SK-N-SH (cell line): ENCODE data around the gene TBC1D17. TPM values are rescaled to one million over a fixed set of nuclear protein-coding genes. Genes with fewer than 3 reads are reported as not detected.

Source experiments
- CTCF ChIA-PET: fragments of 300-600, 350-600 bp; formaldehyde crosslinking; extraction: SDS; loops from one replicate; lab custom pipeline; 2021; lab: Yijun Ruan, JAX
- POLR2A ChIA-PET: fragments of 350-600 bp; sonication (Branson Sonifier 250); formaldehyde crosslinking; extraction: SDS; loops from one replicate; lab custom pipeline; 2020; ENCODE audit warnings: antibody characterized with exemption, inconsistent platforms; lab: Yijun Ruan, JAX
- DNase-seq: peaks from one replicate; pipeline ENCODE4 v3.0.0; 2012
- H2AFZ ChIP-seq: fragments of 200-600 bp; sonication (generic); 2 replicates; pipeline ENCODE4 v1.8.1; 2016; ENCODE audit warnings: antibody characterized with exemption, mild to moderate bottlenecking, low read depth
- H3F3A ChIP-seq: fragments of 200-600 bp; sonication (generic); replicated peaks from 2 replicates; pipeline ENCODE3; 2016; ENCODE audit warnings: antibody characterized with exemption, mild to moderate bottlenecking; ENCODE audit not compliant: insufficient read depth
- H3K27ac ChIP-seq, 2 experiments: fragments of 200-500 bp in 1 of 2; fragments of 200-600 bp in 1 of 2; sonication (Bioruptor generic) in 1 of 2; sonication (generic), shearing (Covaris generic) in 1 of 2; 2 replicates each; pipeline versions ENCODE4 v1.5.1 to v1.6.1; 2014 to 2016; ENCODE audit warnings: low read depth in 2 of 2, inconsistent platforms in 1 of 2, low read length in 1 of 2, mild to moderate bottlenecking in 1 of 2, mixed read lengths in 1 of 2
- H3K27me3 ChIP-seq: fragments of 200-600 bp; sonication (generic), shearing (Covaris generic); 2 replicates; pipeline ENCODE4 v1.6.1; 2016; ENCODE audit warnings: mixed run types; ENCODE audit not compliant: insufficient read depth
- H3K36me3 ChIP-seq, 2 experiments: fragments of 200-500 bp in 1 of 2; fragments of 200-600 bp in 1 of 2; sonication (Bioruptor generic) in 1 of 2; sonication (generic) in 1 of 2; replicated peaks in 1 of 2; 2 replicates each; pipeline versions ENCODE3 to v1.5.1; 2014 to 2016; ENCODE audit warnings: low read length in 1 of 2, mild to moderate bottlenecking in 1 of 2; ENCODE audit not compliant: insufficient read depth in 2 of 2, control insufficient read depth in 1 of 2
- H3K4me1 ChIP-seq, 2 experiments: fragments of 200-500 bp in 1 of 2; fragments of 200-600 bp in 1 of 2; sonication (Bioruptor generic) in 1 of 2; sonication (generic), shearing (Covaris generic) in 1 of 2; 2 replicates each; pipeline versions ENCODE4 v1.5.1 to v1.6.1; 2014 to 2016; ENCODE audit warnings: low read depth in 1 of 2, low read length in 1 of 2, mixed run types in 1 of 2; ENCODE audit not compliant: insufficient read depth in 2 of 2, control insufficient read depth in 1 of 2
- H3K4me2 ChIP-seq: fragments of 200-600 bp; sonication (generic), shearing (Covaris generic); 2 replicates; pipeline ENCODE4 v1.6.1; 2017; ENCODE audit warnings: mixed run types
- H3K4me3 ChIP-seq, 2 experiments: fragments of 200-500 bp in 1 of 2; fragments of 200-600 bp in 1 of 2; sonication (Bioruptor generic) in 1 of 2; sonication (generic), shearing (Covaris generic) in 1 of 2; 2 replicates each; pipeline versions ENCODE4 v1.5.1 to v1.8.1; 2014 to 2016; ENCODE audit warnings: low read depth in 2 of 2, inconsistent platforms in 1 of 2, low read length in 1 of 2, mild to moderate bottlenecking in 1 of 2, mixed read lengths in 1 of 2, moderate library complexity in 1 of 2
- H3K79me2 ChIP-seq: fragments of 200-600 bp; sonication (generic); 2 replicates; pipeline ENCODE4 v1.8.1; 2017; ENCODE audit warnings: mild to moderate bottlenecking; ENCODE audit not compliant: insufficient read depth
- H3K9ac ChIP-seq: fragments of 200-600 bp; sonication (generic); 2 replicates; pipeline ENCODE4 v1.6.1; 2017; ENCODE audit warnings: mixed run types
- H3K9me2 ChIP-seq: fragments of 200-600 bp; sonication (generic); 2 replicates; pipeline ENCODE4 v1.6.1; 2017; ENCODE audit warnings: mixed run types
- H3K9me3 ChIP-seq: fragments of 200-600 bp; sonication (generic); 2 replicates; pipeline ENCODE4 v1.6.1; 2017; ENCODE audit warnings: mixed run types, mild to moderate bottlenecking, moderate library complexity
- H4K20me1 ChIP-seq: fragments of 200-600 bp; sonication (generic); 2 replicates; pipeline ENCODE4 v1.6.1; 2017; ENCODE audit warnings: mild to moderate bottlenecking, mixed run types; ENCODE audit not compliant: insufficient read depth
- ELF1 ChIP-seq: IDR thresholded peaks from 2 replicates; pipeline ENCODE4 v1.4.0; 2012
- FOSL2 ChIP-seq: IDR thresholded peaks from 2 replicates; pipeline ENCODE4 v1.4.0; 2012; ENCODE audit warnings: low read depth, mild to moderate bottlenecking, moderate library complexity, borderline replicate concordance
- FOXJ3 ChIP-seq: sonication (generic); formaldehyde crosslinking; IDR thresholded peaks from 2 replicates; pipeline ENCODE4 v1.5.1; 2020; ENCODE audit warnings: mild to moderate bottlenecking, missing genetic modification reagents
- IRF3 ChIP-seq: fragments of 150-350 bp; IDR thresholded peaks from 2 replicates; pipeline ENCODE4 v1.6.1; 2016; ENCODE audit warnings: mild to moderate bottlenecking, low read depth, low read length
- JUND ChIP-seq: IDR thresholded peaks from 2 replicates; pipeline ENCODE4 v1.4.0; 2012
- RAD21 ChIP-seq: IDR thresholded peaks from 2 replicates; pipeline ENCODE4 v1.6.1; 2012; ENCODE audit warnings: mild to moderate bottlenecking, low read length
- RXRA ChIP-seq: IDR thresholded peaks from 2 replicates; pipeline ENCODE4 v1.4.0; 2012; ENCODE audit warnings: low read depth, mild to moderate bottlenecking, borderline replicate concordance
- SIN3A ChIP-seq: IDR thresholded peaks from 2 replicates; pipeline ENCODE4 v1.6.1; 2012; ENCODE audit warnings: low read depth, mild to moderate bottlenecking, low read length, moderate library complexity, borderline replicate concordance
- TAF1 ChIP-seq: IDR thresholded peaks from 2 replicates; pipeline ENCODE4 v1.6.1; 2012; ENCODE audit warnings: low read depth, mild to moderate bottlenecking, low read length, moderate library complexity, borderline replicate concordance
- TCF12 ChIP-seq: IDR thresholded peaks from 2 replicates; pipeline ENCODE4 v1.4.0; 2012
- TEAD4 ChIP-seq: IDR thresholded peaks from 2 replicates; pipeline ENCODE4 v1.4.0; 2012; ENCODE audit warnings: mild to moderate bottlenecking, borderline replicate concordance; ENCODE audit not compliant: insufficient read depth
- USF1 ChIP-seq: IDR thresholded peaks from 2 replicates; pipeline ENCODE4 v1.4.0; 2012; ENCODE audit warnings: low read depth, borderline replicate concordance
- USF2 ChIP-seq: fragments of 150-350 bp; IDR thresholded peaks from 2 replicates; pipeline ENCODE4 v1.6.1; 2017; ENCODE audit warnings: antibody characterized with exemption, low read length, low read depth, borderline replicate concordance
- ZBTB33 ChIP-seq: IDR thresholded peaks from 2 replicates; pipeline ENCODE4 v1.4.0; 2012; ENCODE audit warnings: low read depth, borderline replicate concordance
- whole genome bisulfite sequencing: methylation state at CpG from one replicate; pipeline ENCODE4 v1.1.6; 2017; ENCODE audit warnings: low lambda C conversion rate; 5-methylcytosine and 5-hydroxymethylcytosine counted together
- polyA plus RNA-seq, 3 experiments: library from polyadenylated mRNA; depleted of rRNA; stranded (reverse); fragments of >200 nt; gene quantifications; 2 replicates each; pipeline ENCODE4 v1.2.3, GENCODE V29; 2012

Gene TBC1D17
- polyA plus RNA-seq, 1 of the 3 experiments (the other 2 are of a cell fraction) = 28.3 TPM

- no peaks in the 10 kb centered on the region for H3K9me2 ChIP-seq
- H3K9me3 ChIP-seq = no peaks in the 10 kb centered on the region
- no peaks in the 10 kb centered on the region for H3K27me3 ChIP-seq
- ChIA-PET CTCF (interaction anchor here (1.2 to 1.6 kb wide), 6 partner anchors 11 to 79 kb away, joined by 3 to 6 read pairs (median 4); partner anchors contain the start of genes AKT1S1 and TBC1D17), POLR2A (no interaction called here)
- H3K4me2 ChIP-seq = no peak overlapping the region
- H4K20me1 ChIP-seq = no peaks in the 10 kb centered on the region
- H3K4me3 ChIP-seq = no peak overlapping the region
- H2AFZ ChIP-seq = no peak overlapping the region
- peaks cover 0 to 8% of the 10 kb centered on the region in 2 experiments for H3K36me3 ChIP-seq
- TF ChIP-seq FOXJ3 (CRISPR knock-in tag) (no peak), USF1 (no peak), FOSL2 (no peak), RAD21 (no peak), TCF12 (no peak), SIN3A (no peak), TEAD4 (no peak), USF2 (no peak), IRF3 (no peak), ELF1 (no peak), ZBTB33 (no peak), JUND (no peak), TAF1 (no peak), RXRA (no peak)
- H3K4me1 ChIP-seq = peaks cover 0 to 13% of the 10 kb centered on the region in 2 experiments; a peak in 1 of 4 replicates
- no peak overlapping the region for H3K27ac ChIP-seq
- no peak overlapping the region for H3K9ac ChIP-seq
- WGBS = 96% methylated on average over 17 of the region's 23 CpGs
- no peak for DNase-seq
- H3F3A ChIP-seq = peaks cover 10% of the 10 kb centered on the region
- no peaks in the 10 kb centered on the region for H3K79me2 ChIP-seq
Observed at GRCh38 chr19:49889038-49889686, 11.7 kb downstream of the TBC1D17 start.
